SK-N-DZ (cell line): ENCODE data around the gene DHRSX.
"Not testable (repeated sequence)": the region's sequence is repeated elsewhere in the genome, so short reads cannot be mapped to it uniquely, and the experiment has no call there.

Experiments
- DNase-seq: peaks from one replicate; pipeline ENCODE4 v3.0.0-alpha.2; 2015; ENCODE audit warnings: low spot score

Gene DHRSX

DNA sequence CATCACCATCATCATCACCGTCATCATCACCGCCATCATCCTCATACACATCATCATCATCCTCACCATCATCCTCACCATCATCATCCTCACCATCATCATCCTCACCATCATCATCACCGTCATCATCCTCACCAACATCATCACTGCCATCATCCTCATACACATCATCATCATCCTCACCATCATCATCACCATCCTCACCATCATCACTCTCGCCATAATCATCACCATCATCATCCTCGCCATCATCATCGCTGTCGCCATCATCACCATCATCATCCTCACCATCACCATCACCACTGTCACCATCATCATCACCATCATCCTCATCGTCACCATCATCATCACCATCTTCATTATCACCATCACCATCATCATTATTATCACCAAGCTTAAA lies 19.8 kb upstream of the DHRSX start:
- no peak for DNase-seq

DNA sequence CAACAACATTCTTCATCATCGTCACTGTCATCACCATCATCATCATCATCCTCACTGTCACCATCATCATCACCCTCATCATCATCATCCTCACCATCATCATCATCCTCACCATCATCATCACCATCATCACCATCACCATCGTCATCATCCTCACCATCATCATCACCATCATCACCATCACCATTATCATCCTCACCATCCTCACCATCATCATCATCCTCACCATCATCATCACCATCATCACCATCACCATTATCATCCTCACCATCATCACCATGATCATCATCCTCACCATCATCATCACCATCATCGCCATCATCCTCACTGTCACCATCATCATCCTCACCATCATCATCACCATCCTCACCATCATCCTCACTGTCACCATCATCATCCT lies 18.9 kb upstream of the DHRSX start:
- not testable (repeated sequence) for DNase-seq

GRCh38 chrX:2517055-2517454 lies 16.3 kb upstream of the DHRSX start:
- DNase-seq = no peak

- no peak for DNase-seq
Observed at GRCh38 chrX:2516623-2517022, 15.8 kb upstream of the DHRSX start.

- no peak for DNase-seq
Observed at GRCh38 chrX:2514131-2514530, 13.4 kb upstream of the DHRSX start.

- DNase-seq = no peak
Observed at GRCh38 chrX:2513121-2513664, 12.4 kb upstream of the DHRSX start.

DNA sequence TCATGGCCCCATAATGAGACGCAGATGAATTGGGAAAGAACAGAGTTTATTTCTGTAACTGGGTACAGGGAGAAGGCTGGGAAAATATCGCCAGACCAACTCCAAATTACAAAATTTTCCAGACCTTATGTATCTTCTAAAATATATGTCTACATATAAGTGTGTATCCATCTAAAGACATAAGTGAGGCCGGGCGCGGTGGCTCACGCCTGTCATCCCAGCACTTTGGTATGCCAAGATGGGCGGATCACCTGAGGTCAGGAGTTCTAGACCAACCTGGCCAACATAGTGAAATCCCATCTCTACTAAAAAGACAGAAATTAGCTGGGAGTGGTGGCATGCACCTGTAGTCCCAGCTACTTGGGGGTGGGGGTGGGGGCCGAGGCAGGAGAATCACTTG lies 11.7 kb upstream of the DHRSX start:
- DNase-seq = no peak

GRCh38 chrX:2511326-2511725 lies 10.6 kb upstream of the DHRSX start:
- no peak for DNase-seq

DNA sequence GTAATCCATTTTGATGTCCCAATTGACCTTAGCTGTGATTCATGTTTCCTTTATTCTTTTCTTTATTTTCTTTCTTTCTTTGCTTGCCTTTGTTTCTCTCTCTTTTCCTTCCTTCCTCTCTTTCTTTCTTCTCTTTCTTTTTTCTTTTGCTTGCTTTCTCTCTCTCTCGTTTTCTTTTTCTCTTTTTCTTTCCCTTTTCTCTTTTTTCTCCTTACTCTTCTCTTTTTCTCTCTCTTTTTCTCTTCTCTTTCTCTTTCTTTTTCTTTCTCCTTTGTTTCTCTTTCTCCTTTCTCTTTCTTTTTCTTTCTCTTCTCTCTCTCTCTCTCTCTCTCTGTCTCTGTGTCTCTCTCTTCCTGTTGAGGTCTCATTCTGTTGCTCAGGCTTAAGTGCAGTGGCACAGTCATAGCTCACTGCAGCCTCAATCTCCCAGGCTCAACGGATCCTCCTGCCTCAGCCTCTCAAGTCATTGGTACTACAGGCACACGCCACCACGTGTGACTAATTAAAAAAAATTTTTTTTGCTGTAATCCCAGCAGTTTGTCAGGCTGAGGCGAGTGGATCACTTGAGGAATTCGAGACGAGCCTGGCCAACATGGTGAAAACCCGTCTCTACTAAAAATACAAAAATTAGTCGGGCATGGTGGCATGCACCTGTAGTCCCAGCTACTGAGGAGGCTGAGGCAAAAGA lies 8.0 kb upstream of the DHRSX start:
- DNase-seq = no peak

DNA sequence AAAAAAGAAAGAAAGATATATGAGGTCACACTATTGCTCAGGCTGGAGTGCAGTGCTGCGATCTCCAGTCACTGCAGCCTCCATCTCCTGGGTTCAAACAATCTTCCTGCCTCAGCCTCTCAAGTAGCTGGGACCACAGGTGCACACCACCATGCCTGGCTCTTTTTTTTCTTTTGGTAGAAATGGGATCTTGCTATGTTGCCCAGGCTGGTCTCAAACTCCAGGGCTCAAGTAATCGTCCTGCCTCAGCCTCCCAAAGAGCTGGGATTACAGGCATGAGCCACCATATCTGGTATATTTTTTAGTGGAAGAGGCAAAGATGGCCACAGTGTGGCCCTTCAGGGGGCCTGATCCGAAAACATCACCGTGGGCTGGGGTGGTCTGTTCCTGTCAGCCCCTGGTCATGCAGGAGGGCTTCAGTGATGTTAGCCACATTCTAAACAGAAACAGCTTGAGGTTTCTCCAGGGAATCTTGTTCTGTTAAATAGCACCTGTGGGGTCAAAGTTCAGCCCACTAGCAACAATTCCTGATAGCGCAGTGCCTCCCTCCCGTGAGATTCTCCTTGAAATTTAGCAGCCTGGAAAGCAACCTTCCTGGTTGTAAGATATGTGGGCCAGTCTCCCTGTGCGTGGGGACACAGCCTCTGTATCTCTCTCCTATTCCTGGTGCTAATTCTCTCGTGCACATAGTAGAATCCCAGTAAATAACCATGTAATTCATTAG lies 7.3 kb upstream of the DHRSX start:
- DNase-seq = no peak

GRCh38 chrX:2507196-2507595 lies 6.4 kb upstream of the DHRSX start:
- DNase-seq = no peak

- not testable (repeated sequence) for DNase-seq
Observed at GRCh38 chrX:2505341-2505740, 4.6 kb upstream of the DHRSX start.

- no peak for DNase-seq
Observed at GRCh38 chrX:2504706-2505332, 4.0 kb upstream of the DHRSX start.

DNA sequence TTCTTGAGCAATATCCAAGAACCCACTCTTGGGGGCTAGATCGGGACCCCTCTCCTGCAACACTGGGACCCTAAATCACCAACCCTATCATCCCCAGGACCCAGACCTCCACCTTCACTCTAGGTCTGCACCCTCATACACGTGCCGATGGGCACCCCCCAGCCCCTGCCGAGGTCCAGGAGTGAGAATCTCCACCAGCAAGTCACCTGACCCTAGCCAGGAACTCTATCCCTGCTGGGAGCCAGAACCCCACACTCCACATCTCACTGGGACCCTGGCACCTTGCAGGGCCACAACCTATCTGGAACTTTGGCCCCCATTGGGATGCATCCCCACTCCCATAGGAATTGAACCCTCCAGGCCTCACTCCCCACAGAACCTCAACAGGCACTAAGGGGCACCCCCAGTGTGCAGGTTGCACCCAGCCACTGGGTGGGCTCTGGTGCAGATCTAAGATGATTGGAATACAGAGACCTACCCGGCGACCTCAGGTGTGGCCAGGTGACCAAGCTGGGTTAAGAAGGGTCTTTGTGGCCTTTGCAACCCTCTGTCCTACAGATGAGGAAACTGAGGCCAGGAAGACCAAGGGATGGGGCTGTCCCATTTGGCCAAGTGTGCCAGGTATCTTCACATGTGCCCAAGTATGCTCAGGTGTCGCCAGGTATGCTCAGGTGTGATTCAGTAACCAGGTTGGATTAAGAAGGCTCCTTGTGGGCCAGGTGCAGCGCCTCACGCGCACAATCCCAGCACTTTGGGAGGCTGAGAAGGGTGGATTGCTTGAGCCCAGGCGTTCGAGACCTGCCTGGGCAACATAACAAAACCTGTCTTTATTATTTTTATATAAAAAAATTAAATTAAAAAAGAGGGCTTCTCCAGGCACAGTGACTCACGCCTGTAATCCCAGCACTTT lies 3.1 kb upstream of the DHRSX start:
- DNase-seq = no peak

GRCh38 chrX:2502668-2503519 lies 2.1 kb upstream of the DHRSX start:
- no peak for DNase-seq

DNA sequence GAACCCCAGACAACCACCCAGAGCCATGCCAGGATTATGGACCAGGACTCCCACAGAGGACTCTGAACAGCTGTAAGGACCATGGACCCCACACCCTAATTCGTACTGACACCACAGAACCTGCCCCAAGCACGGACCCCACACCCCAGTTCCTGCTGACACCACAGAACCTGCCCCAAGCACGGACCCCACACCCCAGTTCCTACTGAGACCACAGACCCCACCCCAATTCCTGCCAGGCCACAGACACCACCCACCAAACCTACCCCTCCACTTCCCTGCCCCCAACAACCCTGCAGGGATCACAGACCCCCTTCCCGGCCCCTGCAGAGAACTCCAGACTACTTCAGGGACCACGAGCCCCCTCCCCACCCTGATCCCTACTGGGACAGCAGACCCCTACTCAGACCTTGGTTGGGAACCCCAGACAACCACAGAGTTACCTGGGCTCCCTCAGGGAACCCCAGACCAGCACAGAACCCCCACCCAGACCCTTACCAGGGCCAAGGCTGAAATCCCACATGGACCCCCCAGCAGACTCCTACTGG lies 1.4 kb upstream of the DHRSX start:
- DNase-seq = no peak

DNA sequence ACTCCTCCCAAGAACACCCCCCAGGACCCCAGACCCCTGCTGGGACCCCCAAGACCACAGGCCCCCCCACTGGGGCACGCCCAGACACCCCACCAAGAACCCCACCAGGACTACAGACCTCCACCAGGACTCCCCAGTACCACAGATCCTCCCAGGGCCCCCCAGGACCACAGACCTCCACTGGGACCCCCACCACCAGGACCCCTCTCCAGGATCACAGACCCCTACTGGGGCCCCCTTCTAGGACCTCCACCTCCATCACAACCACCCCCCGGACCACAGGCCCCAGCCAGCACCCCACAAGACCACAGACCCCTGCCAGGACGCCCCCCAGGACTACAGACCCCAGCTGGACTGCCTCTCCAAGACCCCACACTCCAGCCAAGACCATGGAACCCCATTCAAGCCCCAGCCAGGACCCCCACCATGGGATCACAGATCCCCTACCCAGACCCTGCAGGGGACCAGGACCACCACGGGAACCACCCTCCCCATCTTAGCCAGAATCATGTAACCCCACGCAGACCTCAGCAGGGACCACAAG lies 855 bp upstream of the DHRSX start:
- no peak for DNase-seq

- DNase-seq = peak; percentile 15
Observed at GRCh38 chrX:2500091-2500802, 529 bp downstream of the DHRSX start.

- DNase-seq = no peak
Observed at GRCh38 chrX:2499507-2499906, 1.3 kb downstream of the DHRSX start.
